Coronary artery (tissue), 2 donors: ENCODE measurements around the gene STK32C.
"Not testable (repeated sequence)": the region's sequence is repeated elsewhere in the genome, so short reads cannot be mapped to it uniquely, and the experiment has no call there.

Experiments
- DNase-seq: peaks from one replicate; pipeline ENCODE4 v3.0.0-alpha.2; 2017; ENCODE audit warnings: low spot score
- H3K27ac ChIP-seq, 2 donors: fragments of 200-600 bp; sonication (generic); one replicate each; pipeline ENCODE4 v1.5.1; 2016 to 2019
- H3K4me3 ChIP-seq: fragments of 200-600 bp; sonication (generic); 2 replicates; pipeline ENCODE4 v1.5.1; 2016; ENCODE audit warnings: mild to moderate bottlenecking, moderate library complexity
- TF ChIP-seq, protein P1 (sequence below): fragments of 200-600 bp; sonication (generic); IDR thresholded peaks from one replicate; pipeline ENCODE4 v1.5.1; 2019; ENCODE audit warnings: antibody characterized with exemption

The STK32C gene

DNA sequence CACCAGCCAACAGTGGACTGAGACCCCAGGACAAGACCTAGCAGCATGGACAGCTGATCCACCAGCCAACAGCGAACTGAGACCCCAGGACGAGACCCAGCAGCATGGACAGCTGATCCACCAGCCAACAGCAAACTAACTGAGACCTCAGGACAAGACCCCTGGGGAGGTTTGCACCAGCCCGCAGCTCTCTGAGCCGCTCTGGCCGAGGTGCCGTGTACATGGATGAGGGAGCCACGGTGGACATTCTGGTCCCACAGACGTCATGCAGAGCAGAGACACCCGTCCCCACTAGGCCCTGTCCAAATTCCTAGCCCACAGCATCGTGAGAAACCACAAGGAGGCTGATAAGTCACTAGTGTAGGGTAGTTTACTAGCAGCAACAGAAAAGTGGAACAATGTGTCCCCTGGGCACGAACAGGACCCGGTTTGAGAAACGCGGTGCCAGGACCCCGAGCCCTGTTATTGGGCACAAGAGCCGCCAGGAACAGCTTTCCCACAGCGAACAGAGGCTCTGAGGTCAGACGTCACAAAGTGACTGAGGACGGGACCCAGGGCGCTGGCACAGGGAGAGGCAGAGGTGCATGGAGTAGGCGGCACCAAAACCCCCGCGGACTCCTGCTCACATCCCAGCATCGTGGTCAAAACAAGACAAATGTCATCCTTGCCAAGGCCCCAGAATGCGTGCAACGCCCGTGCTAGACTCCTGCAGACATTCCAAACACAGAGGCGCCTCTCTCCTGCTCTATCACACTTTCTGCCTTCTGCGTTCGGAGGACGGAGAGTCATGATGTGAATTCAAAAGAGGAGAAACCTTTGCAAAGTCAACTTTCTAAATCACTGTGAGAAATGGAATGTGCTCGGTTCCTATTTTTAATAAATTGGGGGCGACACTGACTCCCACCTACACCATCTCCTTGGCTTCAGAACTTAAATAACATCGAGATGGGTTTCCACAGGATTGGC lies 8.1 kb downstream of the STK32C start:
- Histone ChIP-seq H3K4me3 (no peak overlapping the region), H3K27ac (no peak overlapping the region)
- peak; percentile 54 for DNase-seq
- TF ChIP-seq, protein P1, sequence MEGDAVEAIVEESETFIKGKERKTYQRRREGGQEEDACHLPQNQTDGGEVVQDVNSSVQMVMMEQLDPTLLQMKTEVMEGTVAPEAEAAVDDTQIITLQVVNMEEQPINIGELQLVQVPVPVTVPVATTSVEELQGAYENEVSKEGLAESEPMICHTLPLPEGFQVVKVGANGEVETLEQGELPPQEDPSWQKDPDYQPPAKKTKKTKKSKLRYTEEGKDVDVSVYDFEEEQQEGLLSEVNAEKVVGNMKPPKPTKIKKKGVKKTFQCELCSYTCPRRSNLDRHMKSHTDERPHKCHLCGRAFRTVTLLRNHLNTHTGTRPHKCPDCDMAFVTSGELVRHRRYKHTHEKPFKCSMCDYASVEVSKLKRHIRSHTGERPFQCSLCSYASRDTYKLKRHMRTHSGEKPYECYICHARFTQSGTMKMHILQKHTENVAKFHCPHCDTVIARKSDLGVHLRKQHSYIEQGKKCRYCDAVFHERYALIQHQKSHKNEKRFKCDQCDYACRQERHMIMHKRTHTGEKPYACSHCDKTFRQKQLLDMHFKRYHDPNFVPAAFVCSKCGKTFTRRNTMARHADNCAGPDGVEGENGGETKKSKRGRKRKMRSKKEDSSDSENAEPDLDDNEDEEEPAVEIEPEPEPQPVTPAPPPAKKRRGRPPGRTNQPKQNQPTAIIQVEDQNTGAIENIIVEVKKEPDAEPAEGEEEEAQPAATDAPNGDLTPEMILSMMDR = no peak

DNA sequence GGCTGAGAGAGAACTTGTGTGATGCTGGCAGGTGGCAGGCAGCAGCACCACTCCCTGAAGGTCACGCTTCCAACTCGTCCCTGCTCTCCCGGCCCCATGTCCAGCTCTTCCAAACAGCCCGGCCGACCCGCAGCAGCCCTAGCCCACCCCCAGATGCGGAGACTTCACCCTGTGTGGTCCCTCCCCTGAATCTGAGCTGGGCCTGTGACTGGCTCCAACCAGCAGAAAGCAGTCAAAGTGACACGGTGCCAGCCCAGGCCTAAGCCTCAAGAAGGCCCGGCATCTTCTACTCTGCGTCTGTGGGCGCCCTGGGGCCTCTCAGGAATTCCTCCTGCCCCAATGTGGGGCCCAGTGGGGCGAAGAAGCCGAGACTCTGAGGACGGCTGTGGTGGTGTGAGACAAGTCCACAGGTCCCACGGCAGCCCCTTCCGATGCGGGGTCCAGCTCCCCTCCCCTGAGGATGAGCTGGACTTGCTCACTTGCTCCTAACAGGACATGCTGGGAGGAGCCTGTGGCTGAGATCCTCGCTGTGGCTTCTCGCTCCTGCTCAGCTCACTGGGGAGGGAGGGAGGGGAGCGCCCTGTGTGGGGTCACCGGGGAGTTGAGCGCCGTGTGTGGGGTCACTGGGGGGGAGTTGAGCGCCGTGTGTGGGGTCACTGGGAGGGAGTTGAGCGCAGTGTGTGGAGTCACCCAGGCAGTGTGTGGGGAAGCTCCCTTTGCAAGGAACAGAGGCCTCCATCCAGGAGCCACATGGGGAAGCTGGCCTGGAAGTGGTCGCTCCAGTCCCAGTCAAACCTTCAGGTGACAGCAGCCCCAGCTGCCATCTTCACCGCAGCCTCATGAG lies 9.5 kb downstream of the STK32C start:
- Histone ChIP-seq H3K4me3 (no peak overlapping the region), H3K27ac (no peak overlapping the region)
- TF ChIP-seq, protein P1 = no peak
- peak; percentile 49 for DNase-seq

DNA sequence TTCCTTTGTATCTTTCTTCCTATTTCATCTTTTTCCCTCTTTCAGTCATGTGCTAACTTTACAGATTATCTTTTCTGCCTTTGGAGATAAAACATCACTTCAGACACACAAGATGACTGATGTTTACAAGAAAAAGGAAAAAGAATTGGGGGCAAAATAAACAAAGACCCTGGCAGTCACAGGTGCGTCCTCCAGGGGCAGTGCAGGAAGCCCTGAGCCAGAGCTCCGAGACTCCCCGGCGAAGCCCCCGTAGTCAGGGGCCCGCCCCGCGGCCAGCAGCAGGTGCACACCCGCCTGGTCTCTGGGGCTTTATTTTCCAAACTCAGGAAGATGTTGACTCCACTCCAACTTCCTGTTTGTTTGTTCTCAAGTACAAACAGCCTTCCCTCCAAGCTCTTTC lies 10.2 kb downstream of the STK32C start:
- TF ChIP-seq, protein P1 = no peak
- DNase-seq = no peak
- Histone ChIP-seq H3K4me3 (no peak overlapping the region), H3K27ac (no peak overlapping the region)

DNA sequence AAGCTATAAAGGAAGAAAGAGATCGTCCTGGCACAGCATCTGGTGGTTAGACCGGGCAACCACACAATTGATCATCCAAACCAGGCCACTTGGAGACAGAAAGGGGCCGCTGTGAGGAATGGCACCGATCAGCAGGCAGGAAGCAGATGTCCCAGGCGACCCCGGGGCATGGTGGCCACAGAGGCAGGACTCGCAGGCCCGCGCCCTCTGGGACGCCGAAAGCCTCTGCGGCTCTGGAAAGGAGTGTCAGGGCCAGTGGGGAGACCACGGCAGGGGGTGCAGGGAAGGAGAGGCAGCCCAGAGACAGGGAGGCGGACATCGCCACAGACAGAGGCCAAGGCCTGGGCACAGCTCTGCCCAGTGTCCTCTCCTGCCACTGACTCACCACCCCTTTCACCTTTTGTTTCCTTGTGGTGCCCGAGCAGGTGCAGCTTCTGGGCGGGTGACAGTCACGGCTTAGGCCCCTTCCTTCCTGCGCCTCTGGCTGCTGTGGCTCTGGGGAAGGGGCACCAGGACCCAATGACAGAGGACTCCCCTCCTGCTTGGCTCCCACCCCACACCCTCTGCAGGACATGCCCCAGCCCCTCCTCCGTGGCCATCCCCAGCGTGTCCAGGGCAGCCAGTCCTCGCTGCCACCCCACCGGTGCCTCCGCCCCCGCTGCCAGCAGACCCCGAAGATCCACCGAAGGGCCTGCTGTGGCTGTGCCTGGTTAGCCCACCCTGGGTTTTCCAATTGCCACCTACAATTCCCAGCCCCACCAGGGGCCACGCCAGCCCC lies 10.9 kb downstream of the STK32C start:
- DNase-seq = peak; percentile 56
- no peak overlapping the region for H3K4me3 ChIP-seq
- H3K27ac ChIP-seq = no peak overlapping the region
- TF ChIP-seq, protein P1 = no peak

DNA sequence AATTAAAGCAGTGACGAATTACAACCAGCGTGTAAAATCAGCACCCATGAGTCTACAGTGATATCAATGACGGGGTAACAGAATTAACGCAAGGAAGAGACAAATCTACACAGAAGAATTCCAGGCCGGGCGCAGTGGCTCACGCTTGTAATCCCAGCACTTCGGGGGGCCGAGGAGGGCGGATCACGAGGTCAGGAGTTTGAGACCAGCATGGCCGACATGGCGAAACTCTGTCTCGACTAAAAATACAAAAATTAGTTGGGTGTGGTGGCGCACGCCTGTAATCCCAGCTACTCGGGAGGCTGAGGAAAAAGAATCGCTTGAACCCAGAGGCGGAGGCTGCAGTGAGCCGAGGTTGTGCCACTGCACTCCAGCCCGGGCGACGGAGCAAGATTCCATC lies 12.3 kb downstream of the STK32C start:
- DNase-seq, H3K4me3 ChIP-seq, H3K27ac ChIP-seq: not testable (repeated sequence)

DNA sequence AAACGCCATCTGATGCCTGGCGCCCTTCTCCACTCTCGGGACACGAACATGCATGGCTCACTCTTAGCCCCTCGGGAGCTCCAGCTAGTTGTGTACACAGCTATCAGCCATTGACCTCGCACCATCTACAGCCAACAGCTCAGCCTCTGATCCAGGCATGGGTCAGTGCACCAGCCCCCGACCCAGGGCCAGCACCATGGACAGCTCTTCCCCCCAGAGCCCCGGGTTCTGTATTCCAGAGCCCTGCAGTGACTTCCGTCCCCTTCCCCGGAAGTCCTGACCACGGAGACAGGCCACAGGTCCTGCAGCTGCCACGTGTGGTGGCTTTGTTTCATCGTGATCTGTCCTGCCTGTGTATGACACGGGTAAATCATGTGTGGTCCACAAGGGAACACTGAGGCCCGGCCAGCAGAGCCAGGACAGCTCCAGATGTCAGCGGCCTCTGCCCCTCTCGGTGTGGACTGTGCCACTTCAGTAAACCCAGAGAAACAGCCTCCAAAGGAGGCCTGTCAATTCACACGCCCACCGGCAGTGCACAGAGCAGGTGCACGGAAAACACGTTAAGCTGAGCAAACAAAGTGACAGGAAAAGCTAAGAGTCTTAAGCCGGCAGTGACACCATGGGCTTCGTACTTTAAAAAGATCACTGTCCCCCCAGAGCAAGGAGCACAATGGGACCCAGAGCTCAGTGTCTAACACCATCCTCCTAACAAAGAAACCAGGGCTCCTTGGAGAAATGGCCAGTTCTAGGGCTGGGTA lies 13.0 kb downstream of the STK32C start:
- Histone ChIP-seq H3K4me3 (no peak overlapping the region), H3K27ac (no peak overlapping the region)
- no peak for DNase-seq
- TF ChIP-seq, protein P1 = no peak
